Activated CD4-positive, alpha-beta T cell treated with anti-CD3 and anti-CD28 coated beads, Interleukin-2, amount 50 U/mL, for 16 hours (primary cell): ENCODE data around the gene BAIAP2.

Source experiments
- DNase-seq: peaks from one replicate; pipeline ENCODE4 v3.0.0-alpha.2; 2020

Gene BAIAP2

DNA sequence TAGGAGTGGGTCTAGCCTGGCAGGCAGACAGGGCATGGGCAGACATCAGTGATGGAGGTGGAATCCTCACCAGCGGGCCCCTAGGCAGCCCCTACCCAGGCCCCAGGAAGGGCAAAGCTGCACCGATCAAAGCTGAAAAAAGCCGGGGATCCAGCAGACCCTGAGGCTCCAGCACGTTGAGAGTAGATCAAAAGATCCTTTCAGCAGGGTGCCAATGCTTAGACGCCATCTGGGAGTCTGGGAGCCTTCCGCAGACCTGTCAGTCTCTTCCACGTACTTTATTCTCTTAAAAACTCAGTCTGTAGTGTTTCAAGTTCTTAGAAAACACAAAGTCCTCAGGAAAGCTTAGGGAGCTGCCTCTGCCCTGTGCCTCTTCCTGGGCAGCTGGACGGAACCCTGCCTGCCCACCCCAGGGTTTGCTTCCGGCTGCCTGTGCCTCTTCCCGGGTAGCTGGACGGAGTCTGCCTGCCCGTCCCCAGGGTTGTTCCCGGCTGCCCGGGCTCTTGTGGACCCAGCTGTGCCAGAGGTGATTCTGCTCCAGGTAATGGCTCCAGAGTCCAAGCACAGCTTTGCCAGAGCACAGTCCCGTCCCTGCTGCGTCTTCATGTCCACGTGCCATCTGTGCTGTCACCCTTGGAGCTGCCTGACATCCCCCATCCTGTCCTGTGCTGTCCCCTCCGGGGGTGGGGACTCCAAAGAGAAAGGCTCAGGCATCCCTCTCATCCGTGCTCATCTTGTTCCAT lies 79.6 kb downstream of the BAIAP2 start:
- DNase-seq: no peak

DNA sequence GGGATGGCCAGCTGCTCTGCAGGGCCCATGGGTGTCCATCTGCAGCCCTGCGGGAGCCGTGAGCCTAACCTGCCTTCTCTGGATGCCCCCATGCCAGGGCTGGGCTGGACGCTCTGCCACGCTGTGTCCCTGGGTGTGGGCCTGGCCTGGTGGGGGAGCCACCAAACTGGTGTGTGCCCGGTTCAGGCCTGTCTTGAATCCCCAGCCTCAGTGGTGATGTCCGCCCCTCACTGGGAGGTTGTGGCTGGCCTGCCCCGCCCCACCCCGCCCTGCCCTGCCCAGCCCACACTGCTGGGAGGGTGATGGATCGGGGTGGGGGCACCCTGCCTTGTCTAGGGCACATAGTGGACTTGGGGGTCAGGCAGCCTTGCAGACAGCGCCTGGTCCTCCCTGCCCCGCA lies 80.3 kb downstream of the BAIAP2 start:
- DNase-seq: no peak

GRCh38 chr17:81115749-81116464 lies 81.0 kb downstream of the BAIAP2 start:
- DNase-seq: no peak

DNA sequence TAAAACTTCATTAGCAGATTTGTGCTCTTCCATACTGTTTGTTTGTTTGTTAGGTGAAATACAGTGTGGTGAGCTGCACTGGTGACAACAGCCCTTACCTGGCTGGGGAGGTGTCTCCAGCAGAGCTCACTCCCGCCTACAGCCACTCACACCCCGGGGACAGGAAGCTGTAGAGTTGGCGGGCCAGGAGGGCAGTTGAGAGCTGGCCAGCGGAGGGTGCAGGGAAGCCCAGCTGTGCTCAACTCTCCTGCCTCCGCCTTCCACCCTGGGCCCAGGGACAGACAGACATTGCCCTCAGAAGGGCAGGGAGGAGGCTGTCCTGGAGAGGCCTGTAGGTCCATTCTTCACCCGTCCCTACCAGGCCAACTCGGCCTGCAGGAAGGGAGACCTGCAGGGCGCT lies 81.8 kb downstream of the BAIAP2 start:
- DNase-seq: no peak

DNA sequence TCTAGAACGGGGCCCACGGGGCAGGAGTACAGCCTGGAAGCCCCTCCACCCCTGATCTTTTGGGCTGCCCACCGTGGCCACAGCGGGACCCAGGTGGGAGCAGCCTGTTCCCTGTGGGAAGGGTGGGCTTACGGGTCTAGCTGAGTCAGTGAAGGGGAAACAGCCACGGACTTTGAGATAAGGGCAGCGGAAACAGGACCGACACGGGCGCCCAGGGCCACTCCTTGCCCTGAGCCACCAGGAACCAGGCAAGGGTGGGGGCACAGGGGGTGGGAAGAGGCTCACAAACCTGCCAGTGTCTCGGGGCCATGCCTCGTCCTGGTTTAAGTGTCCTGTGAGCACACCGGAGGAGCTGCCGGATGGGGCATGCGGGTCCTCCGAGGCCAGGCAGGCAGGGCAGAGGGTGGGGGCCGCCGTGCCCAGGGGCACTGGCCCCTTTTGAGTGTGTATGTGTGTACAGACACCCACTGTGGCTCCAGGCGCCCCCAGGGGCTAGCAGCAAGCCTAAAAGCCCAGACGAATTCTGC lies 82.8 kb downstream of the BAIAP2 start:
- DNase-seq: no peak

DNA sequence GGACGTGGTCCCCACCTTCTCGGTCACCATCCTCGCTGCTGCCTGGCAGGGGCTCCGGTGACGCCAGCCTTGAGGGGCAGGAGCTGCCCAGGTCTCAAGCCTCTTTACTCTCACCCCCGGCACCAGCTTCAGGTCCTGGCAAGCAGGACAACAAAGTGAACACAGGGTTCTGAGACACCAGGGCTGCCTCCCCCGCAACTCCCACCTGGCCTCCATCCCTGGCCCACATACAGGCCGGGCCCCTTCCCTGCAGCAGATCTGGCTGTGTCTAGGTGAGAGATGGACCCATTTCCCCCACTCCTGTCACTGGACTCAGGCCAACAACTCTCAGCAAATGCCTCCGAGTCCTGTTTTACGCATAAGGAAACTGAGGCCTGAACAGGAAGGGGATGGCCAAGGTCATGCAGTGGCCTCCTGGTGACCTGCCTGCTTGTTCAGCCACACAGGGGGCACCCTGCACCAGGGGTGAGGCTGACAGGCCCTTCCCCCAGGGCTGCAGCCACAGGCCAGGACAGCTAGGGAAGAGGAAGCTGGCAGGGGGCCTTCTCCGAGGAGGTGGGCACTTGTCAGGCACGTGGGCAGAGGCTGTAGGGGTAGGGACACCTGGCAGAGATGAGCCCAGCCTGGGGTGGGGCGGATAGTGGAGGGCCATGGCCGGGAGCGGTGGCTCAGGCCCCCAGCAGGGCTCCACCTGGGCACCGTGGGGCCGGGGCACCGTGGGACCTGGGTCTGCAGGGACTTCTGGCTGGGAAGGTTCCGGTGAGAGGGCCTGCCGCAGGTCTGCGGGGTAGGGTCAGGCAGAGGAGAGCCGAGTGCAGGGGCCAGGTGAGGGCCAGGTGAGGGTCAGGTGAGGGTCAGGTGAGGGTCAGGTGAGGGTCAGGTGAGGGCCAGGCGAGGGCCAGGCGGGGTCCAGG lies 83.6 kb downstream of the BAIAP2 start:
- DNase-seq: no peak

DNA sequence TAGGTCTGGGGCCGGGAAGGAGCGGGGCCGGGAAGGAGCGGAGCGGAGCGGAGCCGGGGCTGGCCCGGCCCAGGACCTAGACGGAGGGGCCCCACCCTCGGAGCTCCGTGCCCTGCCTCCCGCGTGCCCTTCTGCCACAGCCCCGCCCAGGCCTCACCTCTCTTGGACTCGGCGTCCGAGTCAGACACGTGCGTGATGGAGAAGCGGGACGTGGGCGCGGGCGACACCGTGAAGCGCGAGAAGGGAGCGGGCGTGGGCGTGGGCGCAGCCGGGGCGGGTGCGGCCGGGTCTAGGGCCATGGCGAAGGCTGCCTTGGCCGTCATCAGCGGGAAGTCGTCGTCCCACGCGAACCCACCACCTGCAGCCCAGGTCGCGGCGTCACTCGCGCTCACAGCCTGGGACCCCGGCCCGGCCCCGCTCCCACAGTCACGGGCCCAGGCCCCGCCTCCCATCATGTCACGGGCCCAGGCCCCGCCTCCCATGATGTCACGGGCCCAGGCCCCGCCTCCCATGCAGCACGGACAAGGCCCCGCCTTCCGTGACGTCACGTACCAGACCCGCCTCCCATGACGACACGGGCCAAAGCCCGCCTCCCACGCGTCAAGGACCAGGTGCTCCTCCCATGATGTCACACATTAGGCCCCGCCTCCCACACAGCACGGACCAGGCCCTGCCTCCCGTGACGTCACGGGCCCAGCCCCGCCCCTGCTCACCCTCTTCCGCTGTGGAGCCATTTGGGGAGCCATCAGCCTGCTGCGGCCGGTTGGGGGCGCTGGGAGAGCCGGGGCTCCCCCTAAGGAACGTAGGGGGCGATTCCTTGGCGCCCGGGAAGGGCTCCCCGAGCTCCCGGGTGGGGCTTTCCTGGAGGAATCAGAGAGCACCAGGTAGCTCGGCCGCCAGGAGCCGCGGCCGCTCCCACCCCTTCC lies 84.5 kb downstream of the BAIAP2 start:
- DNase-seq: peak; percentile 88

DNA sequence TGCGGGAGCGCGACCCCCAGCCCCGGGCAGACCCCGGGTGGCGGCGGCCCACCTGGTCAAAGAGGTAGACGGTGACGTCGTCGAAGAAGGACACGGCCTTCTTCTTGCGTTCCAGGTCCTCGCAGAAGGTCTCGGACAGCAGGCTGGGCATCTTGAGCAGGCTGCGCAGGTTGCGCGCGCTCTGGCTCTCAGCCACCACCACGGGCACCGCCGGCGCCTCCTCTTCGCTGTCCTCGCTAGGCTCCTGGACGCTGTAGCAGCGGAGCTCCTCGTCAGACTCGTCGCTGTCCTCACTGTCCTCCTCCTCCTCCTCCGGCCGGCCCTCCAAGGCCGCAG lies 85.2 kb downstream of the BAIAP2 start:
- DNase-seq: no peak

GRCh38 chr17:81120695-81121621 lies 86.0 kb downstream of the BAIAP2 start:
- no peak for DNase-seq

DNA sequence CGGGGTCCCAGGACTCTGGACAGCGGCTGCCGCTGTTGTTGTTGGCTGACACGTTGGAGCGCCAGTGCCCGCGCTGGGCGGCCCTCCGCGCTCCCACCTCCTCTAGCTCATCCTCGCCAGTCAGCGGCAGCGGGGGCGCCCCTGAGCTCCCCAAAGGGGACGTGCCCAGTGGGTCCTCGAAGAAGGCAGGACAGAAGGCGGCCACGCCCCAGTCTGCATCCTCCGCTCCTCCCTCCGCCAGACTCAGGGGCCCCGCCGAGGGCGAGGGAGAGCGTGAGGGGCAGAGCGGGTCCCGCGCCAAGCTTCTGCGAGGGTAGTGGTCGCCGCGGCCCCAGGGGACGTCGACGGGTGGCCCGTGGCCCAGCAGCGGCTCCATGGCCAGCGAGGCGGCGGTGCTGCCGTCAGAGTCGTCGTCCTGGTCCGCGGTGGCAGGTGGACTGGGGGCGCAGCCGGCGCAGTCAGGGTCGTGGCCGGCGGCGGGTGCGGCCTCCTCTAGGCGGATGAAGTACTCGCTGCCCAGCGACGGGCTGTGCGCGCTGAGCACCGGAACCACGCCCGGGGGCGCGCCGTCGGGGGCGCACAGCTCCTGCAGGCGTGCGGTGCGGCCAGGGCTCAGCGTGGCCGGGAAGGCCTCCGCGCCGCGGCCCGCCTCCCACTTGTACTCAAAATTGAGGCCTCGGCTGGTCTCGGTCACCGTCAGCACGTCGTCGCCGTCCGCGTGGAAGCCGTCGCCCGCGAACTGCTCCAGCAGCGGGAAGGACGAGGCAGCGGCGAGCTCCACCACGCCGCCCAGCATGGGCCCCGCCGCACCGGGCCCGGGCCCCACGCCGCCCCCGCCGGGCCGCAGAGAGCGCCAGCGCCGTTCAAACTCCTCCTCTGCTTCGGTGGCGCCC lies 87.1 kb downstream of the BAIAP2 start:
- DNase-seq: no peak

DNA sequence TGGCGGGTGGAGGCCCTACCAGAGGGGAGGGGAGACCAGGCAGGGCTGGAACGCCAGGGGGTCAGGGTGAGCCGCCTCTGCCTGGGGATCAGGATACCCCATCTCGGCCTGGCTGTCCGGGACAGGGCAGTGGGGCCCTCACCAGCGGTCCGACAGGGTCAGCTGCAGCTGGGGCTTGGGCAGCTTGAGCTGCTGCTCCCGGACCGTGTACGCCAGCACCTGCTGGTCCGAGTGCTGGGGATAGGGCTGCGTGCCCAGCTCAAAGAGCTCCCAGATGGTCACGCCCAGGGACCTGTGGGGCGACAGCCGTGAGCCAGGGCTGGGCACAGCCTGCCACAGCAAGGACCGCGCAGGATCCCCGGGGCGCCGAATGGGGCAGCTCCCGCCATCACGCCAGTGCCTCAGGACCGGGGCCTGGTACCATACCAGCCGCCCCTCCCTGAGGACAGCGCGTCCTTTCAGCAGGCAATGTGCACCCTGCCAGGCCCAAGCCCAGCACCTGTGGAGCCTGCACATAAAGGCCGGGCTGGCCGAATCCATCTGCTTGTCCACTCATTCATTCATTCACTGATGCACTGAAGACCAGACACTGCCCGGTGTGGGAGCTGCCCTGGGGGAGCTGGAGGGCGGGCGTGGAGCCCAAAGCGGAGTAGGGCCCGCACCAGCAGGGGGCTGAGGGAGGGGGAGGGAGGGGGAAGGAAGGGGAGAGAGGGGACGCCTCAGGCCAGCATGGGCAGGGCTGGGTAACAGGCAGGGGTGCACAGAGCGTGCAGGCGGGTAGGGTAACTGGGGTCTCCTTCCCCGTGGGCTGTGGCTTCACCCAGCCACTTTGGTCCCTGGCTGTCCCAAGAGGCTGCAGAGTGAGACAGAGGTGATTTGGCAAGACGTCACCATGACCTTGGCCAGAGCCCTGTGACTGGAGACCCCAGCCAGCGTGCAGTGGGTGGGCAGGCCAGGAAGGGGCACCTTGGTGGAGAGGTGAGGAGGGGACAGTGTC lies 88.4 kb downstream of the BAIAP2 start:
- no peak for DNase-seq

- DNase-seq: no peak
Observed at GRCh38 chr17:81124377-81124776, 89.4 kb downstream of the BAIAP2 start.

- no peak for DNase-seq
Observed at GRCh38 chr17:81125573-81126081, 90.7 kb downstream of the BAIAP2 start.

DNA sequence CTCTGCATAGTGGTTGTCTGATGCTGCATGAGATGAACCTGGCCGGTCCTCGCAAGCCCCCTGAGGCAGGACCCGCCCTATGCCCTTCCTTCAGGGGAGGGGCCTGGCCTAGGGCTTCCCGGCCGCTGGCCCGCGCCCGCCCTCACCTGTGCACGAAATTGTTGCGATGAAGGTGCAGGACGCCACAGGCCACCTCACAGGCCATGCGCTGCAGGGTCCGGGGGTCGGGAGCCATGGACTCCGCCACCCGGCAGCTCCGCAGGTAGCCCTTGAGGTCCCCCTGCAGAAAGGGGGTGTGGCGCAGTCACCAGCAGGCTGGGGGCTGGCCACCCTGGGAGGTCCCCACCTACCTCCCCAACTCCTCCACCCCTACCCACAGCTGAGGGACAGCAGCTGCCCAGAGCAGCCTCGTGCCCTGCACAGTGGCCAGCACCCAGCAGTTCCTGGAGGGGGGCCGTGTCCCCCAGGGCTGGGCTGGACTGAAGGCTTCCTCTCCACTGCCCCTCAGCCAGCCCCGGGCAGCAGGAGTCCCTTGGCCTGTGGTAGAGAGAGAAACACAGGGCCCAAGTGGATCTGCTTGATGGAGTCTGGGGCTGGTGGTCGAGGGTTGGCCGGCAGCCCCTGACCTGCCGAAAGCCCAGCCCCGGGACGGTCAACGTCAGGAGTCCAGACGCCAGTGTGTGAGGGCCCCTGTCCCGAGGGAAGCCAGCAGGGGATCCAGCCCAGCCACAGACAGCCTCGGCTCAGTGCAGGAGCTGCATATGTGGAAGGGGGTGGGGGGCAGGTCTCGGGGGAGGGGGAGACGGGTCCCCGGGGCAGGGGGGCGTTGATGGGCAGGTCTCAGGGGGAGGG lies 91.6 kb downstream of the BAIAP2 start:
- no peak for DNase-seq

DNA sequence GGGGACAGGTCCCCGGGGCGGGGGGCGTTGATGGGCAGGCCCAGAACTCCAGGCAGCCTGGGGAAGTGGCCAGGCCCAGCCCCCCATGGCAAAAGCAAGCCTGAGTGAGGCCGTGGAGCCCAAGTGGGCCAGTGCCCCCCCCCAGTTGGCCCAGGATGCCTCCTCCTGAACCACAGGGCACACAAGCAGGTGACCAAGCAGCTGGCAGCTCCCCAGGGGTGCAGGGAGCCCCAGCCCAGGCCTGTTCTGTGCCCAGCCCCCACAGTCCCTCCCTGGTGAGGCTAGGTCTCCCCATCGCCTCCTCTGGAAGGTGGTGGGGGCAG lies 92.1 kb downstream of the BAIAP2 start:
- no peak for DNase-seq

GRCh38 chr17:81127526-81128177 lies 92.7 kb downstream of the BAIAP2 start:
- DNase-seq: no peak

DNA sequence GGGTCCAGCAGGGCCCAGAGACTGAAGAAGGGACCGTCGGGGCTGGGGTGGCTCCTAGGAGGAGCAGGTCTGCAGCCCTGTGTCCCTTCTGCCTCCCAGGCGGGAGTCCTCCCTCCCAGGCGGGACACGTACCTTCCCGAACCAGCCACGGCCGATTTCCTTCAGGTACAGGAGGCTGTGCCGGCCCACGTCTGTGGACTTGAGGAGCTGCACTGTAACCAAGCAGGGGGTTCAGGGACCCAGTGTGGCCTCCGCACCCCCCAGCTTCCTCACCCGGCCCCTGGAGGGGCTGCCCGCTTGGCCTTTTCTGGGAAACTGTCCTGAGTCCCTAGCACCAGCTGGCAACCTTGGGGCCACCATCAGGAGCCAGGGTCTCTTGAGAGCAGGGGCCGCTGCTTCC lies 93.4 kb downstream of the BAIAP2 start:
- no peak for DNase-seq
